Esophagus squamous epithelium (tissue), 5 donors: ENCODE results near the gene SELENBP1. TPM values are rescaled to one million over a fixed set of nuclear protein-coding genes. Genes with fewer than 3 reads are reported as not detected.

ENCODE experiments used
- DNase-seq: peaks from one replicate; lab custom pipeline; 2025; lab: John Stamatoyannopoulos, UW
- H3K27ac ChIP-seq, 4 donors: fragments of 200-600 bp; sonication (generic); one replicate each; pipeline ENCODE4 v1.5.1; 2016 to 2019; ENCODE audit warnings: mild to moderate bottlenecking in 1 of 4
- H3K27me3 ChIP-seq, 4 donors: fragments of 200-600 bp; sonication (generic); 1 replicate in 3 of 4; 2 replicates in 1 of 4; pipeline versions ENCODE4 v1.5.1 to v1.6.0; 2017 to 2021; ENCODE audit warnings: antibody characterized with exemption in 1 of 4
- H3K36me3 ChIP-seq, 3 donors: fragments of 200-600 bp; sonication (generic); one replicate each; pipeline ENCODE4 v1.5.1; 2016 to 2019
- H3K4me1 ChIP-seq, 3 donors: fragments of 200-600 bp; sonication (generic); one replicate each; pipeline ENCODE4 v1.5.1; 2017 to 2019
- H3K4me3 ChIP-seq, 4 donors: fragments of 200-600 bp; sonication (generic); 1 replicate in 3 of 4; 2 replicates in 1 of 4; pipeline ENCODE4 v1.5.1; 2016 to 2019; ENCODE audit warnings: mild to moderate bottlenecking in 2 of 4, moderate library complexity in 1 of 4
- H3K9me3 ChIP-seq, 3 donors: fragments of 200-600 bp; sonication (generic); one replicate each; pipeline ENCODE4 v1.5.1; 2016 to 2019
- POLR2A ChIP-seq, 4 donors: fragments of 450-650 bp; IDR thresholded peaks; one replicate each; pipeline ENCODE4 v1.6.1; 2017; ENCODE audit warnings: antibody characterized with exemption in 4 of 4, mild to moderate bottlenecking in 4 of 4, moderate library complexity in 3 of 4
- WGBS, 2 donors: methylation state at CpG; one replicate each; pipeline ENCODE4 v1.1.5; 2018; 5-methylcytosine and 5-hydroxymethylcytosine counted together
- intact Hi-C: fragments of 100-400 bp; cut with DNase I; formaldehyde crosslinking; loops from one replicate; pipeline ENCODE4 v1.15.0; 2022
- total RNA-seq, 4 donors: library from RNA; depleted of rRNA; stranded (reverse); fragments of >200 nt; gene quantifications; one replicate each; pipeline ENCODE4 v1.1.0, GENCODE V29; 2016
- TF ChIP-seq, protein P1 (sequence below), 6 experiments: fragments of 450-650 bp in 4 of 6; fragments of 200-600 bp in 2 of 6; sonication (generic) in 2 of 6; IDR thresholded peaks; one replicate each; pipeline ENCODE4 v1.5.1; 2016 to 2019; ENCODE audit warnings: antibody characterized with exemption in 6 of 6, mild to moderate bottlenecking in 4 of 6, moderate library complexity in 4 of 6
- donor health status: DM: yes; HTN: yes; CAD: no.

SELENBP1 gene
- total RNA-seq, 4 donors from 2014 or later = 6.3 to 38.3 (median 28.3) TPM

DNA sequence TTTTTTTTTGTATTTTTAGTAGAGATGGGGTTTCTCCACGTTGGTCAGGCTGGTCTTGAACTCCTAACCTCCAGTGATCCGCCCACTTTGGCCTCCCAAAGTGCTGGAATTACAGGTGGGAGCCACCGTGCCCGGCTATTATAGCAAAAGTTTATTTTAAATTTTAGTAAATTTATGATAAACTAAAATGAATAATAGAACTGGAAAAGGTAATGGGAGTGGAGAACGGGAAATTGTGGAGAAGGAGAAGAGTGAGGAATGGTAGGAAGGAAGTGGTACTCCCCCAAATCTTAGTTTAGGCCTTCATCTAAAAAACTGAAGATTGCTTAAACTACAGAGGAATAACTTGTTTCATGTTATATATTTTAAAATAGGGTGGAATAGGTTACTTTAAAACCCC, 37.7 kb downstream of the SELENBP1 start:
- Histone ChIP-seq H3K27ac (no peak overlapping the region), H3K4me3 (no peak overlapping the region), H3K4me1 (peaks cover 0 to 7% (median 0%) of the 10 kb centered on the region in 3 donors), H3K36me3 (no peaks in the 10 kb centered on the region), H3K9me3 (no peaks in the 10 kb centered on the region), H3K27me3 (no peaks in the 10 kb centered on the region)
- 81 to 96% methylated on average over 2 to 5 of the region's 5 CpGs for WGBS, 2 donors
- intact Hi-C loops = no loop called here
- TF ChIP-seq POLR2A (IDR thresholded peaks at IDR 0.05) = no peak
- TF ChIP-seq, protein P1, sequence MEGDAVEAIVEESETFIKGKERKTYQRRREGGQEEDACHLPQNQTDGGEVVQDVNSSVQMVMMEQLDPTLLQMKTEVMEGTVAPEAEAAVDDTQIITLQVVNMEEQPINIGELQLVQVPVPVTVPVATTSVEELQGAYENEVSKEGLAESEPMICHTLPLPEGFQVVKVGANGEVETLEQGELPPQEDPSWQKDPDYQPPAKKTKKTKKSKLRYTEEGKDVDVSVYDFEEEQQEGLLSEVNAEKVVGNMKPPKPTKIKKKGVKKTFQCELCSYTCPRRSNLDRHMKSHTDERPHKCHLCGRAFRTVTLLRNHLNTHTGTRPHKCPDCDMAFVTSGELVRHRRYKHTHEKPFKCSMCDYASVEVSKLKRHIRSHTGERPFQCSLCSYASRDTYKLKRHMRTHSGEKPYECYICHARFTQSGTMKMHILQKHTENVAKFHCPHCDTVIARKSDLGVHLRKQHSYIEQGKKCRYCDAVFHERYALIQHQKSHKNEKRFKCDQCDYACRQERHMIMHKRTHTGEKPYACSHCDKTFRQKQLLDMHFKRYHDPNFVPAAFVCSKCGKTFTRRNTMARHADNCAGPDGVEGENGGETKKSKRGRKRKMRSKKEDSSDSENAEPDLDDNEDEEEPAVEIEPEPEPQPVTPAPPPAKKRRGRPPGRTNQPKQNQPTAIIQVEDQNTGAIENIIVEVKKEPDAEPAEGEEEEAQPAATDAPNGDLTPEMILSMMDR (IDR thresholded peaks at IDR 0.05) = no peak
- no peak for DNase-seq

DNA sequence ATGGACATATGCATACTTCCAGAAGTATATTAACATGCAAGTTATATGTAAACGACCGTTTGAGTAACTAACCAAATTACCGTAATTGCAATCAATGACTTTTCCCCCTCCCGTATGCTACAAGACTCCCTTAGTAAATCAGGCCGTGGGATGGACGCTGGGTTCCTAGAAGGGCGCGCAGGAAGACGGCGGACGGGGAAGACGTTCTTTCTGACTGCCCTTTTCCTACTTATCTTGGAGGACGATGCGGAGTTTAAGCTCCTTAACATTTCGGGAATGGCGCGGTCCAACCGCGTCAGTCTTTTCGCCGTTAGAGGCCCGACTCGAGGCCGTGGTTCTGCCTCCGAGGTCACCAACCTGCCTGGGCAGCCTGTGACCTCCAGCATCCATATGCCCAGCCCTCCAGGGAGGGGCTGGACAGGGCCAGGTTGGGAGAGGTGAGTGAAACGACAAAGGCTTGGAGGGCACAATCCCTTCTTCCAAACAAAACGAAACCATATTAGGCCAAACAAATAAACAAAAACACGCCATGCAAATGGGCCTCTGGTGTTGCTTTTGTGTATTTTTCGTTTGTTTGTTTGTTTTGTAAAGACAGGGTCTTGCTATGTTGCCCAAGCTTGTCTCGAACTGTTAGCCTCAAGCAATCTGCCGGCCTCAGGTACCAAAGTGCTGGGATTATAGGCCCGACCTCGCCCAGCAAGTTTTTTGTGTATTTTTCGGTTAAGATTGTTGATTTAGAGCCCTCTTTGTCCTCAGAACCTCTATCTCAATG, 44.4 kb downstream of the SELENBP1 start:
- TF ChIP-seq POLR2A (IDR thresholded peaks at IDR 0.05) = no peak
- TF ChIP-seq, protein P1 (IDR thresholded peaks at IDR 0.05) = no peak
- 7 to 30% methylated on average over 13 to 27 of the region's 34 CpGs for WGBS, 2 donors
- intact Hi-C loops = no loop called here

DNA sequence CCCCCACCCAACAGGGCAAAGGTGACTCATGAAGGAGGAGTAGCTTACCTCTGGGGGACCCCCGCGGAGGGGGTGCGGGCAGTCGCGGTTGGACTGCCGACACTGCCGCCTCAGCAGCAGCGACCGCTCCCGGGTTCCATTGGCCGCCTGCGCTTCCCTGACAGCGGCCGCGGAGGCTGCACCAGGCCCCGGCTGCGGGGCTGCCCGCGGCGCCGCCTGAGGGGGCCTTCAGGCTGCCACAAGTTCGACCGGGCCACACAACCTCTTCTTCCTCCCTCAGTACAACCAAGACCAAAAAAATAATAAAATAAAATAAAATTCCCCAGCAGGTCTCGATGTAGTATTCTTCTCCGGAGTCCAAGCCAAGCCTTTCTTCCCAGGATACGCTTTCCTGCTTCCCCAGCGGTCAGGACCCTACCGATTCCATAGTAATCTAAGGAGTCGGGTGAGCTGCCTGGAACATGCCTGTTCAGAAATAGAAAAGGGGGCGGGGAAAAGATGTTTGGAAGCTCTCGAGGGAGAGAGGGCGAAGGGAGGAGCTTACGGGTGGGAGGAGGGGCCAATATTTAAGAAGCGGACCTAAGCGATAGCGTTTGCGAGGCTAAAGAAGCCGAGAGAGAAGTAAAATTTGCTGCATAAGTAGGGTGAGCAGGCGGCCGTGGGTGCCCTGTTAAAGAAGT, 45.1 kb downstream of the SELENBP1 start, which contains the start of gene PI4KB:
Gene PI4KB (minus strand): TSS at position 194 of the 680 bp plus-strand sequence. CDS start 10,935 bp downstream, outside the sequence.
- DNase-seq = peak; percentile 53
- peak in 3 of 4 donors; percentile 8 to 42 (median 34) for TF ChIP-seq POLR2A (IDR thresholded peaks at IDR 0.05)
- TF ChIP-seq, protein P1 (IDR thresholded peaks at IDR 0.05) = peak in 1 of 6 experiments; percentile 19
- 0 to 1% methylated on average over 16 to 17 of the region's 40 CpGs for WGBS, 2 donors
- H3K27ac ChIP-seq = peak within 1 kb of the TSS; percentile 94 to 95 (median 95)
- peak within 1 kb of the TSS; percentile 87 to 90 (median 87) for H3K4me3 ChIP-seq
- intact Hi-C loops = no loop called here
- no peaks in the 10 kb centered on the region for H3K27me3 ChIP-seq
- H3K4me1 ChIP-seq = peaks cover 11 to 48% (median 19%) of the 10 kb centered on the region in 3 donors
- no peaks in the 10 kb centered on the region for H3K9me3 ChIP-seq
- H3K36me3 ChIP-seq = peaks cover 4 to 30% (median 8%) of the 10 kb centered on the region in 3 donors

More for the DNA sequence above, 44.4 kb downstream of the SELENBP1 start:
- peaks cover 4 to 23% (median 7%) of the 10 kb centered on the region in 3 donors for H3K36me3 ChIP-seq
- no peak for DNase-seq
- H3K27ac ChIP-seq = peak overlapping the region; percentile 94 to 95 (median 95)
- H3K27me3 ChIP-seq = no peaks in the 10 kb centered on the region
- H3K4me1 ChIP-seq = peaks cover 11 to 40% (median 19%) of the 10 kb centered on the region in 3 donors
- H3K4me3 ChIP-seq = peak overlapping the region; percentile 87 to 90 (median 87)
- H3K9me3 ChIP-seq = no peaks in the 10 kb centered on the region

DNA sequence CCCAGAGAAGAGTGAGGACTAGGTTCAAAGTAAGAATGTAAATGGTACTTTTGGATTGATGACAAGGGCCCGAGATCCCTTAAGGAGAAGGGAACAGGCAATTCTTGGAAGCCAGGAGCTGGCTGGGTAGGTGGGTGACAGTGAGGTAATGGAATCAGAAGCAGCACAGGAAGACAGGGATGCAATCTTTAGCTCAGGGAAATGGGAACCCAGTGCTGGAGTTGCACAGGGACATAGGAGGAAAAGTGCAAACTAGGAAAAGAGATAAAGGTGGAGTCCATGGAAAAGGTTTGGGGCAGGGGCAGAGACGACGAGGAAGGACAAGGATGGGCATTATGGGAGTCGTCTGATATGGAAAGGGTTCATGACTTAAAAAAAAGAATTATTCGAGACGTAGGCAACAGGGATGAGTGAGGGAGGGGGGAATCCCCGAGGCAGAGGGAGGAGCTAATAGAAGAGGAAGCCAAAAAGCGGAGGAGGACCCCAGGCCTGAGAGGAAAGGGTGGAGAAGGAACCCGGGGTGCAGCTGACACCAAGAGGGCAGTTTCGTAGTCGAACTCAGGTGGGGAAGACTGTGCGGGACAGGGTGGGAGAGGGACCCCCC, 45.8 kb downstream of the SELENBP1 start:
- peaks cover 11 to 54% (median 19%) of the 10 kb centered on the region in 3 donors for H3K4me1 ChIP-seq
- WGBS, 2 donors = 0 to 2% methylated on average over 12 of the region's 12 CpGs
- DNase-seq = peak; percentile 17

More for the DNA sequence above, 45.8 kb downstream of the SELENBP1 start:
- TF ChIP-seq, protein P1 (IDR thresholded peaks at IDR 0.05) = no peak
- TF ChIP-seq POLR2A (IDR thresholded peaks at IDR 0.05) = no peak
- Histone ChIP-seq H3K4me3 (peak overlapping the region; percentile 87 to 90 (median 87)), H3K36me3 (peaks cover 4 to 36% (median 8%) of the 10 kb centered on the region in 3 donors), H3K27ac (peak overlapping the region; percentile 94 to 95 (median 95)), H3K9me3 (no peaks in the 10 kb centered on the region), H3K27me3 (no peaks in the 10 kb centered on the region)
- intact Hi-C loops = no loop called here
